NK-92 treated with Interleukin-12 subunit alpha and Interleukin-12 subunit beta, amount 100 ng/mL, for 24 hours (cell line): ENCODE data around the gene LIPC.

Experiments
- DNase-seq: peaks from one replicate; lab custom pipeline; 2025; lab: John Stamatoyannopoulos, UW

Gene LIPC

GRCh38 chr15:58517682-58518525, 86.1 kb downstream of the LIPC start:
- no peak for DNase-seq

- no peak for DNase-seq
Measured at GRCh38 chr15:58518626-58519025, 86.8 kb downstream of the LIPC start.

DNA sequence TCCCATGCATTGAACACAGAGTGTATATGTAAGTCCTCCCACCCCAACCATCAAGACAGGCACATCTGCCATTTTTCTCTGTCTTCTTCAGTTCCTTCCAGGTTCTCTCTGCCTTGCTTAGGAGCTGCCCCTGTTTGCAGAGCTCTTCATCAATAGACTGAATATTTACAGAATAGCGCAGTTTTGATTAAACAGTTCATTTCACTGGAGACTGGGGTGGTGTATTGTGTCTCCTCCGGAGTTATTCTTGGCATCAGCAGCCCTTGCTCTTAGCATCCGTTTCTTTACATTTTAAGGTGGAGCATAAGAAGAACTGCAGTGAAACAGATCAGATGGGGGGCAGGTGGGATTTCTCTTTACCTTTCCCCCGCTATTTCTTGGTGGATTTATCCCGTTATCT, 87.7 kb downstream of the LIPC start:
- DNase-seq, result no peak

DNA sequence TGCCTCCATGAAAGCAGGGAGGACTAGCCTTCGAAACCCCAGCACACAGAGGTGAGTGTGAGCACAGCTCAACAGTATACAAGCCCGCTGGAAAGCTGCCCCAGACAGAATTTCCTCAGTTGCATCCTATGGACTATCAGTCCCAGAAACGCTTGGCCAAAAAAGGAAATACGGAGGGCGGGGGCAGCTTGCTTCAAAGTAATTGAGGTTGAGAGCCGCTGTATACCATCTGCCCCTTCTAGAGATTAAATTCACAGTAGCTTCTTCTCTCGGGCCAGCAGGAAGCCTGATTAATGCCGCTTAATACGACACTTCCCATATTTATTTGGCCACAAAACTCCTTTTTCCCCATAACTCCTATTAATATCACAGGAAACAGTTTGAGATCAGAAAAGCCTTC, 88.7 kb downstream of the LIPC start:
- no peak for DNase-seq

GRCh38 chr15:58520936-58521292, 89.1 kb downstream of the LIPC start:
- no peak for DNase-seq

GRCh38 chr15:58521293-58521991, 89.7 kb downstream of the LIPC start:
- no peak for DNase-seq

DNA sequence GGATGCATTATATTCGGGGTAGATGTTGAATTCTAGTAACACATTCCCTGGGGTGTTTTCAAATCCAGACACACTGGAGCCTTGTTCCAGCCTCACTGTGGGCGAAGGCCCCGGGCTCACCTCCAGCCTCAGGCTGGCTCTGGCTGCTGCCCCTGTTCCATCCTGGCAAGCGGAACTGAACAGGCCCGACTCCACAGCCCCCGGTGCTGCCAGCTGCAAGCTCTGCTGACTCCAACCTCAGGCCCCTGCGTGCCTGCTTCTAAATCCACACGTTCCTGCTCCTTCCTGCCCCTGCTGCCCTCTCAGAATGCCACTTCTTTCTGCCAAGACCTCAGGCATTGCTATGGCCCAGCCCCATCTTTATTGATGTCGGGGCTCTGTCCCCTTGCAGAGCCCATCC, 90.6 kb downstream of the LIPC start:
- no peak for DNase-seq

DNA sequence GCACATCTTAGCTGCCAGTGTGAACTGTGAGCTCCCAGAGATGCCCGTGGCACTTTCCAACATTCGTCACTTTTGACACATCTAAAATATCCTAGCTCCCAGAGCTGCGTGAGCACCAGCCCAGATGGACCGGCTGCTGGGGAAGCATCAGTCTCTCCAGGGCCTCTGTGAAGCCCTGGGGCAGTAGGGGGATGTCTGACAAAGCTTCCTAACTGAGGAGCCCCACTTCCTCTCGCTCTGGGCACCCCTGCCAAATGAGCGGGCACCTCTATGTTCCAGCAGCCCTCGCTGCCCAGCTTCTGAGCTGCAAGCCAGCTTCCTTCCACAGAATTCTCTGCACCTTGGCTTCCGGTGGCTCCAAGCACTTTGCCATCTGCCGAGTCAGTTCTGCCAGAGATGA, 91.1 kb downstream of the LIPC start:
- no peak for DNase-seq

- no peak for DNase-seq
Measured at GRCh38 chr15:58523634-58524033, 91.8 kb downstream of the LIPC start.

DNA sequence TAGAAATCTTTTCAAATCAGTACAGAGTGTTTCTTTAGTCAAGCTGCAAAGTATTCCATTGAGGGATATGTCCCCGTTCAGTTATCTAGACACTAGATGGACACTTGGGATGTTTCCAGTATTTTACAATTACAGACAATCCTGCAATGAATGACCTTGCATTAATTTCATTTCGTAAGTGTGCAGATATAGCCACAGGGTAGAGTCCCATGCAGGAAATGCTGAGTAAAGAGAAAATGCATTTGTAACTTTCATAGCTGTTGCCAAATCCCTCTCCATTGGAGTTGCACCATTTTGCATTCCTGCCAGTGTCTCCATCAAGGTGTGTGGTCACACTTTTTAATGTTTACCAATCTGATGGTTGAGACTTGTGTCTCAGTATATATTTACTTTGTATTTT, 92.5 kb downstream of the LIPC start:
- DNase-seq, result no peak

DNA sequence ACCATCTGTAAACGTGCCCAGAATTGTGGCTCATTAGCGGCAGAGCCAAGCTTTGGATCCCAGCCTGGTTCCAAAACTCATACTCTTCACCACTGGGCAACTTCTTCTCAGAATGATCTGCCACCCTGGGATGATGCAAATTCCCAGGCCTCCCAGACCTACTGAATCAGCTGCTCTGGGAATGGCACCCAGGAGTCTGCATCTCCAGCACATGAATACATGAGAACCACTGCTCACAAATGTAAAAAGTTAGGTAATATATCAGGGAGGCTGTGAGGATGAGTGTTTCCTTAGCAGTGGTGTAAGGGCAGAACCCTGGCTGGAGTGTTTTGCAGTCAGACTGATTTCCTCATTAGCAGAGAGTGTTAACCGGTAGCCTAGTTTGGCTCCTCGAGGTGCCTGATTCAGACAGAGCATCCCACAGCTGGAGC, 94.2 kb downstream of the LIPC start:
- DNase-seq, result no peak

DNA sequence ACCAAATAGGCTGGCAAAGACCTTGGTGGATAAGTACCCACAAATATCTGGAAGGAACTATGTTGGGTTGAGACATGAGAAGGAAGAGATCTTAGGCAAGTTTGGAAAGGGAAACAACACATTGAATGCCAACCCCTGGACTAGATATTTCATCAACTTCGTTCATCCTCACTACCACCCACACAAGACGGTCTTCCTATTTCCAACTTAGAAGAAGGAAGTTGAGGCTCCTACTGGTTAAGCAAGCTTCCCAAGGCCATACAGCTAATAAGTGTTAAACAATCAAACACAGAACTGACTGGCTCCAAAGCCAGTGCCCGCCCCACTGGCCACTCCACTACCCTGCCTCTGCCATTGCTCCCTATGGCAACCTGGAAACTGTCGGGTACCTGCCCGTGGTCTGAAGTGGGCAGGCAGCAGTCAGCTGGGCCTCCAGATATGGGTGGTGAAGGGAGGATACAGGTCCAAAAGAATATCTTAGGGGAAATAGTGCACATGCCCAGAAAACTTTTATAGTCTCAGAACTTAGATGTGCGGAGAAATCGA, 94.9 kb downstream of the LIPC start:
- no peak for DNase-seq

- DNase-seq, result no peak
Measured at GRCh38 chr15:58527573-58528187, 95.9 kb downstream of the LIPC start.

DNA sequence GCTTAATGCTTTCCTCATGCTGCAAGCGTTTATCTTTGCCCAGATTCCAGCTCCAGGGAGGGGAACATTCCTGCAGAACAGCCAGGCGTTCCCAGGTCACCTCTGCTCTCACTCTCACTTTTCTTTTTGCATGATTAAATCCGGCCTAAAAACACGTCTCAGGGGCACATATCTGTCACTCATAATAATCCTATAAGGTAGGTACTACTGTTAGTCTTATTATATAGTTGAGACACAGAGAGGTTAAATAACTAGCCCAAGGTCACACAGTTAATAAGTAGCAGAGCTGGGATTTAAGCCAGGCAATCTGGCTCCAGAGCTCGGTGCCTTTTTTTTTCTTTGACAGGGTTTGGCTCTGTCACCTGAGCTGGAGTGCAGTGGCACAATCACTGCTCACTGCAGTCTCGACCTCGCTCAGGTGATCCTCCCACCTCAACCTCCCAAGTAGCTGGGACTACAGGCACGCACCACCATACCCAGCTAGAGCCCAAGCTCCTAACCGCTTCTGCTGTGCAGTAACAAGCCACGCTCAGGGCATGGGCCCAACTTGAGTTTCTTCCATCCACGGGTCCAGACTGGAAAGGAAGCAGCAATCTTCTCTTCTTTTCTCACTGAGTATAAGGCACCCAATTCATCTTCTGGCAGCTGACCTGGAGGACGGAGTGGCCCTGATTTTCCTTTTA, 96.5 kb downstream of the LIPC start:
- DNase-seq, result no peak

DNA sequence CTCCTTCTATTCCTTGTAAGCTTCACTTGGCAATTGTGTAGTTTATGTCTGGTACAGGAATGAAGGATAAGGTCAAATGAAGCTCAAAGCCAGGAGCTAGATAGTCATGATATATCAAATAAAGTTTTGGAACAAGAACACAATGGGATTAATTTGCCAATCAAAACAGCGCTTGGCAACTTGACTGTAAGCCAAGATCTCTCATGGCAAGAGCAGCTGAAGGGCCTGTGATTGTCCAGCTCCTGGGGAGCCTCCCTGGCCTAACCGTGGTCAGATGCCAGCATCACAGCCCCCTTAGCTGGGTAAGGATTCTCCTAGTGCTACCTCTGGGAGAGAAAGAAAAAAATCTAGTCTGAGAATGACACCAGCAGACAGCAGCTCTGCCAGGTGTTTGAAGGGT, 97.2 kb downstream of the LIPC start:
- no peak for DNase-seq

- DNase-seq, result no peak
Measured at GRCh38 chr15:58530056-58530590, 98.3 kb downstream of the LIPC start.

DNA sequence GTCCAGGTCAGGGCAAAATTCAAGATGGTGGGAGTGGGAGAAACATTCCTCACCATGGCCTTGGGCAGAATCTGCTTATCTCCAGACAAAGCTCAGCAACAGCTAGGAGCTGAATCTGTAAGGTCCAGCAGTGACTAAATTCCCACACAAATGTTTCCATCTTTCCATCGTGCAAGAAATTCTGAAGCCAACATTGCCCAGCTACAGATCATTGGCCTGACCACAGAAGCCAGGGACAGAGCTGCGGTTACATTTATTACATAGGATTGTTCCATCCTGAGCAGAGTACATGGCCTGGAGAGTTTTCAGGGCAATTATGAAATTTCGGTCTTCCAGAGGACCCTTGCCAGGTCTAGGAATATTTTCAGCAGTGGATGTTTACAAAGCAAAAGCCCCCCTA, 100.3 kb downstream of the LIPC start:
- no peak for DNase-seq

- DNase-seq, result no peak
Measured at GRCh38 chr15:58534556-58534955, 102.8 kb downstream of the LIPC start.

DNA sequence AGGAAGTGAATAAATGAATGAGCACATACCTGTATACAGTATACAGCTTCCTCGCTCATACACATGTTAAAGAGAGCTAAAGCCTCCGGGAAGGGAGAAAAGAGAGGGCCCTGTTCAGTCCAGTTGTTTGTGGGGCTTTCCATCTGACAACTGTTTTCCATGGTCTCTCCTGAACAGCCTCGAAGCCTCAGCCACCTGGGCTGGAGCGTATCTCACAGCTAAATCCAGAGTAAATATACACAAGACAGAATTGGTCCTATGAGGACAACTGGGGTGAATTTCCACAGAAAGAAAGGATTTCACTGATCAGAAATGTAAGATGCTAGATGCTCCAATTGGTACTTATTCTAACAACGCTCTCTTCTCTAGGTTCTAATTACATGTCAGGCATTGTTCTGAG, 103.5 kb downstream of the LIPC start:
- no peak for DNase-seq

GRCh38 chr15:58535894-58536293, 104.1 kb downstream of the LIPC start:
- no peak for DNase-seq

- DNase-seq, result no peak
Measured at GRCh38 chr15:58536414-58536813, 104.6 kb downstream of the LIPC start.

DNA sequence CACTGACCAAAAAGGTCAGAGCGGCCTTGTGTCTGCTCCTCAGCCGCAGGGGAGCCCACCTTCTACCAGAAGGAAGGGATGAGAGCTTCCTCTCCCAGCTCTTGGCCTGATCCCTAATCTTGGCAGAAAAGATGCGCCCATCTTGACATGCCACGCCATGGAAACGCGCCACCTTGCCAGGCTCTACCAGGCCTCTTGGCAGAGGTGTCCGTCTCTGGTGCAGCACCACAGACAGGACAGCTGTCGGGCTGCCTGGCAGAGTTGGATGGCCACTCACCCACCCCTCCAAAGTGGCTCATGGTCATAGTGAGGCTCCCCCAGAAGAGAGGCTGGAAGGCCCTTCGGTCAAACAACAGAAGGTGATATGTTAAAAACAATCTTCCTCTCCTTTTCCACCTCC, 105.2 kb downstream of the LIPC start:
- no peak for DNase-seq
